Muscle layer of colon (tissue), 2 donors: ENCODE data around the gene THAP5.
"Not testable (repeated sequence)": the region's sequence is repeated elsewhere in the genome, so short reads cannot be mapped to it uniquely, and the experiment has no call there.

Experiments
- H3K27ac ChIP-seq: one replicate; pipeline ENCODE4 v1.7.0; 2013; ENCODE audit warnings: low read depth, mild to moderate bottlenecking, low read length, moderate library complexity
- H3K27me3 ChIP-seq, 2 donors: one replicate each; pipeline ENCODE4 v1.7.0; 2013; ENCODE audit warnings: low read length in 2 of 2, mild to moderate bottlenecking in 2 of 2; ENCODE audit not compliant: insufficient read depth in 2 of 2, control insufficient read depth in 1 of 2
- H3K36me3 ChIP-seq: one replicate; pipeline ENCODE4 v1.7.0; 2013; ENCODE audit warnings: mild to moderate bottlenecking, low read length; ENCODE audit not compliant: insufficient read depth
- H3K4me1 ChIP-seq: one replicate; pipeline ENCODE4 v1.7.0; 2013; ENCODE audit warnings: mild to moderate bottlenecking, low read length; ENCODE audit not compliant: insufficient read depth
- H3K4me3 ChIP-seq, 2 donors: one replicate each; pipeline ENCODE4 v1.7.0; 2013; ENCODE audit warnings: low read length in 2 of 2, low read depth in 1 of 2, mild to moderate bottlenecking in 1 of 2, moderate library complexity in 1 of 2
- H3K9ac ChIP-seq: one replicate; pipeline ENCODE4 v1.7.0; 2013; ENCODE audit warnings: low read length
- H3K9me3 ChIP-seq: one replicate; pipeline ENCODE4 v1.7.0; 2013; ENCODE audit warnings: mild to moderate bottlenecking, low read length
- donor health status: abdominal sarcoma.
- donor health status: Adenocarcinoma of cecum.

THAP5 gene

DNA sequence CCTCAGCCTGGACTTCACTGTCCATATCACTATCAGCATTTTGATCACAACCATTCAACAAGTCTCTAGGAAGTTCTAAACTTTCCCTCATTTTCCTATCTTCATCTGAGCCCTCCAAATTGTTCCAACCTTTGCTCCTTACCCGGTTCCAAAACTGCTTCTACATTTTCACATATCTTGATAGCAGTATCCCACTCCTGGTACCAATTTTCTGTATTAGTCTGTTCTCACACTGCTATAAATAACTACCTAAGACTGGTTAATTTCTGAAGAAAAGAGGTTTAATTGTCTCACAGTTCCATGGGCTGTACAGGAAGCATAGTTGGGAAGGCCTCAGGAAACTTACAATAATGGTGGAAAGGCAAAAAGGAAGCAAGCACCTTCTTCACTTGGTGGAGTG is 11.9 kb downstream of the THAP5 start:
- H3K36me3 ChIP-seq, result no peaks in the 10 kb centered on the region
- no peaks in the 10 kb centered on the region for H3K27me3 ChIP-seq
- no peaks in the 10 kb centered on the region for H3K9me3 ChIP-seq
- H3K9ac ChIP-seq, result no peak overlapping the region
- H3K4me3 ChIP-seq, result no peak overlapping the region
- no peak overlapping the region for H3K27ac ChIP-seq
- H3K4me1 ChIP-seq, result no peaks in the 10 kb centered on the region

- Histone ChIP-seq H3K36me3 (no peaks in the 10 kb centered on the region), H3K4me1 (no peaks in the 10 kb centered on the region), H3K9ac (no peak overlapping the region), H3K27ac (no peak overlapping the region), H3K27me3 (no peaks in the 10 kb centered on the region), H3K4me3 (no peak overlapping the region), H3K9me3 (no peaks in the 10 kb centered on the region)
Measured at GRCh38 chr7:108557191-108557590, 12.3 kb downstream of the THAP5 start.

DNA sequence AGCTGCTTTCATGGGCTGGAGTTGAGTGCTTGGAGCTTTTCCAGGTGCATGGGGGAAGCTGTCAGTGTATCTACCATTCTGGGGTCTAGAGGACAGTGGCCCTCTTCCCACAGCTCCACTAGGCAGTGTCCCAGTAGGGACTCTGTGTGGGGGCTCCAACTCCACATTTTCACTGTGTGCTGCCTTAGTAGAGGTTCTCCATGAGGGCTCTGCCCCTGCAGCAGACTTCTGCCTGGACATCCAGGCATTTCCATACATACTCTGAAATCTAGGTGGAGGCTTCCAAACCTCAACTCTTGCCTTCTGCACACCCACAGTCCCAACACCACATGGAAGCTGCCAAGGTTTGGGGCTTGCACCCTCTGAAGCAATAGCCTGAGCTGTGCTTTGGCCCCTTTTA is 12.8 kb downstream of the THAP5 start:
- not testable (repeated sequence) for H3K9me3 ChIP-seq, H3K27ac ChIP-seq, H3K27me3 ChIP-seq, H3K4me3 ChIP-seq, H3K36me3 ChIP-seq, H3K4me1 ChIP-seq, H3K9ac ChIP-seq

- H3K4me3 ChIP-seq, H3K4me1 ChIP-seq, H3K36me3 ChIP-seq, H3K27me3 ChIP-seq, H3K9me3 ChIP-seq, H3K9ac ChIP-seq, H3K27ac ChIP-seq: not testable (repeated sequence)
Measured at GRCh38 chr7:108548141-108548896, 21.2 kb downstream of the THAP5 start.

DNA sequence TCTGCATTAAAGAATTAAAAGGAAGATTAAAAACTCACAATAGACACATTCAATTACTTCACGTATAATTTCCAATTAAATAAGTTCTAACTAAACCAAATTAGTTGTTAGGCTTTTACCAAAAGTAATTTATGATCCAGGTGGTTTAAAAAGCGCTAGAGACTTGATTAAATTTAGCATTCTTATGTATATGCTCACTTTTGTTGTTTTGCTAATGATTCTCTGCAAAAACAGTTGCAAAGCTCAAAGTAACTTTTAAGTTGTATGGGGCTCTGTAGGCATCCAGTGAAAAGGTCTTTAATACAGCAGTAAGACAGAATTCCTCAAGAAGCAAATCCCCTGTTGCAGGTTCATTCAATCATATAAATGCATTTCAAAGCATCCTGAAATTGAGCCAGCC is 28.0 kb downstream of the THAP5 start:
- H3K27me3 ChIP-seq, result no peaks in the 10 kb centered on the region
- no peaks in the 10 kb centered on the region for H3K36me3 ChIP-seq
- no peak overlapping the region for H3K27ac ChIP-seq
- H3K9ac ChIP-seq, result no peak overlapping the region
- H3K4me3 ChIP-seq, result no peak overlapping the region
- H3K4me1 ChIP-seq, result no peaks in the 10 kb centered on the region
- no peaks in the 10 kb centered on the region for H3K9me3 ChIP-seq

GRCh38 chr7:108538685-108539084 is 30.8 kb downstream of the THAP5 start:
- not testable (repeated sequence) for H3K9me3 ChIP-seq, H3K4me3 ChIP-seq, H3K4me1 ChIP-seq, H3K9ac ChIP-seq, H3K27ac ChIP-seq, H3K27me3 ChIP-seq, H3K36me3 ChIP-seq

DNA sequence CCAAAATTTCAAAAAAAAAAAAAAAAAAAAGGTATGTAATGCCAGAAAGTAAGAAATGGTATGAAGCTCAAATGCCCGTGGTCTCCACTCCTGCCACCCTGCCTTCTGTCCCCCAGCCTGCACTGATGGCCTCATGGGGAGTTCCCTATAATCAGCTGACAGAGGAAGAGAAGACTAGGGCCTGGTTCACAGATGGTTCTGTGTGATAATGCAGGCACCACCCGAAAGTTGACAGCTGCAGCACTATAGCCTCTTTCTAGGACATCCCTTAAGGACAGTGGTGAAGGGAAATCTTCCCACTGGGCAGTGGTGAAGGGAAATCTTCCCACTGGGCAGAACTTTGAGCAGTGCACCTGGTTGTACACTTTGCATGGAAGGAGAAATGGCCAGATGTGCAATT is 31.3 kb downstream of the THAP5 start:
- not testable (repeated sequence) for H3K4me1 ChIP-seq, H3K27me3 ChIP-seq, H3K9me3 ChIP-seq, H3K27ac ChIP-seq, H3K36me3 ChIP-seq, H3K4me3 ChIP-seq, H3K9ac ChIP-seq

- Histone ChIP-seq H3K9ac (no peak overlapping the region), H3K27ac (no peak overlapping the region)
Measured at GRCh38 chr7:108537229-108537628, 32.3 kb downstream of the THAP5 start.

GRCh38 chr7:108535744-108536143 is 33.8 kb downstream of the THAP5 start:
- no peaks in the 10 kb centered on the region for H3K27me3 ChIP-seq
- H3K36me3 ChIP-seq, result no peaks in the 10 kb centered on the region
- H3K4me1 ChIP-seq, result no peaks in the 10 kb centered on the region
- H3K9ac ChIP-seq, result no peak overlapping the region
- H3K4me3 ChIP-seq, result no peak overlapping the region
- H3K27ac ChIP-seq, result no peak overlapping the region
- no peaks in the 10 kb centered on the region for H3K9me3 ChIP-seq

More at GRCh38 chr7:108537229-108537628, 32.3 kb downstream of the THAP5 start:
- H3K4me3 ChIP-seq, result no peak overlapping the region
- H3K36me3 ChIP-seq, result no peaks in the 10 kb centered on the region
- no peaks in the 10 kb centered on the region for H3K9me3 ChIP-seq
- no peaks in the 10 kb centered on the region for H3K27me3 ChIP-seq
- no peaks in the 10 kb centered on the region for H3K4me1 ChIP-seq

- H3K9ac ChIP-seq, result no peak overlapping the region
- no peaks in the 10 kb centered on the region for H3K4me1 ChIP-seq
- no peak overlapping the region for H3K27ac ChIP-seq
- H3K36me3 ChIP-seq, result no peaks in the 10 kb centered on the region
- H3K4me3 ChIP-seq, result no peak overlapping the region
- no peaks in the 10 kb centered on the region for H3K9me3 ChIP-seq
- no peaks in the 10 kb centered on the region for H3K27me3 ChIP-seq
Measured at GRCh38 chr7:108535257-108535656, 34.2 kb downstream of the THAP5 start.

GRCh38 chr7:108533712-108534111 is 35.8 kb downstream of the THAP5 start:
- Histone ChIP-seq H3K4me1 (no peaks in the 10 kb centered on the region), H3K4me3 (no peak overlapping the region), H3K27me3 (no peaks in the 10 kb centered on the region), H3K9ac (no peak overlapping the region), H3K27ac (no peak overlapping the region), H3K9me3 (no peaks in the 10 kb centered on the region), H3K36me3 (no peaks in the 10 kb centered on the region)

GRCh38 chr7:108529341-108529740 is 40.2 kb downstream of the THAP5 start:
- Histone ChIP-seq H3K9ac (no peak overlapping the region), H3K27ac (no peak overlapping the region), H3K27me3 (no peaks in the 10 kb centered on the region), H3K4me1 (peaks cover 12% of the 10 kb centered on the region), H3K9me3 (no peaks in the 10 kb centered on the region), H3K4me3 (no peak overlapping the region), H3K36me3 (no peaks in the 10 kb centered on the region)
